ENCODE results near the gene TRDN.
"Not testable (repeated sequence)": the region's sequence is repeated elsewhere in the genome, so short reads cannot be mapped to it uniquely, and the experiment has no call there.

DNA sequence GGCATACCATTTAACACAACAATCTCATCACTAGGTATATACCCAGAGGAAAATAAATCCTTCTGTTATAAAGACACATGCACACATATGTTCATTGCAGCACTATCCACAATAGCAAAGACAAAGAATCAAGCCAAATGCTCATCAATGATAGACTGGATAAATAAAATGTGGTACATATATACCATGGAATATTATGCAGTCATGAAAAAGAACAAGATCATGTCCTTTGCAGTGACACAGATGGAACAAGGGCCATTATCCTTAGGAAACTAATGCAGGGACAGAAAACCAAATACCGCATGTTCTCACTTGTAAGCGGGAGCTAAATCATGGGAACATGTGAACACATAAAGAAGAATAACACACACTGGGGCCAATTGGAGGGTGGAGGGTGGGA is 322.3 kb downstream of the TRDN start:
- TF ChIP-seq, protein P1, sequence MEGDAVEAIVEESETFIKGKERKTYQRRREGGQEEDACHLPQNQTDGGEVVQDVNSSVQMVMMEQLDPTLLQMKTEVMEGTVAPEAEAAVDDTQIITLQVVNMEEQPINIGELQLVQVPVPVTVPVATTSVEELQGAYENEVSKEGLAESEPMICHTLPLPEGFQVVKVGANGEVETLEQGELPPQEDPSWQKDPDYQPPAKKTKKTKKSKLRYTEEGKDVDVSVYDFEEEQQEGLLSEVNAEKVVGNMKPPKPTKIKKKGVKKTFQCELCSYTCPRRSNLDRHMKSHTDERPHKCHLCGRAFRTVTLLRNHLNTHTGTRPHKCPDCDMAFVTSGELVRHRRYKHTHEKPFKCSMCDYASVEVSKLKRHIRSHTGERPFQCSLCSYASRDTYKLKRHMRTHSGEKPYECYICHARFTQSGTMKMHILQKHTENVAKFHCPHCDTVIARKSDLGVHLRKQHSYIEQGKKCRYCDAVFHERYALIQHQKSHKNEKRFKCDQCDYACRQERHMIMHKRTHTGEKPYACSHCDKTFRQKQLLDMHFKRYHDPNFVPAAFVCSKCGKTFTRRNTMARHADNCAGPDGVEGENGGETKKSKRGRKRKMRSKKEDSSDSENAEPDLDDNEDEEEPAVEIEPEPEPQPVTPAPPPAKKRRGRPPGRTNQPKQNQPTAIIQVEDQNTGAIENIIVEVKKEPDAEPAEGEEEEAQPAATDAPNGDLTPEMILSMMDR (IDR thresholded peaks at IDR 0.05): not testable (repeated sequence)
- TF ChIP-seq POLR2AphosphoS5 (IDR thresholded peaks at IDR 0.05): not testable (repeated sequence)
